NCI-H2196 treated with DMSO at 0.1 percent for 48 hours (cell line): ENCODE data around the gene FHIT.

Experiments used
- DNase-seq: peaks from one replicate; lab custom pipeline; 2025; ENCODE audit not compliant: unreplicated experiment; lab: John Stamatoyannopoulos, UW

FHIT gene

DNA sequence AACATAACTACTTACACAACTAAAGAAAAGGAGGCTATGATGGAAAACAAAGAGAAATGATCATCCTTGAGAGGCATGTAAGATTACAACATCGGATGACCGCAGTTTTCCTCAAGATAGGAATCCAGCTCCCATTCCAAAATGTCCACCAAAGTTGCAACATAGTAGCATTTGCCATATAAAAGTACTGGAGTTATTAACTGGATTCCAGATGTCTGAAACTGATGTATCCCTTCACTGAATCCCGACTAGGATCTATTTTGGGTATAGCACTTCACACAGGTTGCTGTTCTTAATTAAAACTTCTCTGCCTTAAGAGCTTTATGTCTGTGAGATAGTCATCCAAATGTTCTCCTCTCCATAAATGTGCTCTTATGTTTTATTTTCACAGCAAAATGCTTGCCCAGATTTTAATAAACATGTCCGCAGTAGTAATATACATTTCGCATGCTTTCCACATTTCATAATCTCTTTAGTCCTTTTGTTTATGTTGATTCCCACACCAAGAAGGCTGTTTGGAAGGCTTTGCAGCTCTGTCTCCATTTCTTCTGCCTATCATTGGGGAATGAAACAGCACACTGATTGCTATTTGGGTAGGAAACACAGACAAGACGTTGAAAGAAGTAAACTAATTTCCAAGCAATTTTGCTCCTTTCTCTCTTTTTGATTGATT lies 1484.9 kb downstream of the FHIT start:
- no peak for DNase-seq

DNA sequence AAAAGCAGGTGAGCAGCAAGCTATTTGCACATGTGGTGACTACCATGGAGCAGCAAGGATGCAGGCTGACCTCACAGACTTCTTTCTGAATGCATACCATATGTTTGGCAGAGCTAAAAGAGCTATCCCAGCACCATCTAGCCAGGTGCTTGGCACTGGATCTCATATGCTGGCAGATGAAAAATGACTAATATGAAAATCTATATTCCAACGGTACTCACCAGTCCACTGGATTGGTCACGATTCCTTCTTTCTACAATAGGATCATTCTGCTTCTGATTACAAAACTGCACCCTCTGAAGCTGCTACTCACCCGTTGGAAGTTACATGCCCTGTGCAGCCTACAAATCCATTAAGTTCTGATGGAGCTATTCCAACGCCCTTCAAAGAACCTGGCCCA lies 1487.1 kb downstream of the FHIT start:
- DNase-seq: no peak

DNA sequence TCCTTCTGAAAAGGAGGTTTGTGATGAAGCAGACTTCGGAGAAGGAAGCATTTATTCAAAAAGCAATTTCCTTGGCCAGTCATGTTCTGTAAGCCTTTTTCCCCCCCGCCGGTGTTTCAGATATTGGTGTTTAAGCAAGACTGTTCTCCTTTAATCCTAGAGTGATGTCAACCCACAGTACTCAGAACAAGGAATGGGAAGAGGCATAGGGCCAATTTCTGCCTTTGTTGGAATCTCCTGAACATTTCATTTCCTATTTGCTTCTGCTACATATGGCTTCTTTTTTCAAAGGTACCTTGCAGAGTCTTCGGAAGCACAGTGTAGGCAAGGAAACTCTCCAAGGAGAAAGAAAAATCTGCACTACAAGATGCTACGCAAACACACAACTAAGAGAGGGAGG lies 1488.3 kb downstream of the FHIT start:
- DNase-seq: no peak

DNA sequence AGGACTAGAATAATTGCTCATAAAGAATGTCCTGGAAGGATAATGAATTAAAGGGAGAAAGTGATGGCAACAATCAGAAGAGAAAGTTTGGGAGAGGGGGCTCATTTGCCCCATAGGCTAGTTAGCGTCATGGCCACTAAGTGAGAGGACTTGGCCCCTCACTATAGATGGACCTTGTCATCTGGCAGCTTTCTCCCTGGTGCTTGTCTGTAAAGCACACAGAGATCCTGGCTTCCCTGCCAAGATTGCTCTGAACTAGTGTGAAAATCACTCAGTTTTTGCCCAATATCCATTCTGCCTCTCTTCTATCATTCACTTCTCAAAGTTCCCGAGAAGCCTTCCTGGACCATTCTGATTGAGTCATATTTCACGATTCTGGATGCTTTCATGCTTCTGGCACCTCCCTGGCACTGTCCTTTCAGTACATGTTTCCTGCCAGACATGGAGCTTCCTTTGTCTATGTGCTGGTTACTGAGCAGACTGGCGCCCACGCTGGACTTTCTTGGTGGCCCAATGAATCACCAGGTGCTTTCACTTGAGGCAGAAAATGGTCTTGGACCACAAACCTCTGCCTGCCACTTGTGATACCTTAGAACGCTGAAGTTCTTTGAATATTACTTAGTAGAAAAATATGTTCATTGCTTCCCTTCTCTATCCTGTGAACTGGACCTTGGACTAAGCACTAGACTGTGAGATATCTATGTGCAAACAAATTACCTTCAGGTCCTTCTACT lies 1491.8 kb downstream of the FHIT start:
- no peak for DNase-seq

DNA sequence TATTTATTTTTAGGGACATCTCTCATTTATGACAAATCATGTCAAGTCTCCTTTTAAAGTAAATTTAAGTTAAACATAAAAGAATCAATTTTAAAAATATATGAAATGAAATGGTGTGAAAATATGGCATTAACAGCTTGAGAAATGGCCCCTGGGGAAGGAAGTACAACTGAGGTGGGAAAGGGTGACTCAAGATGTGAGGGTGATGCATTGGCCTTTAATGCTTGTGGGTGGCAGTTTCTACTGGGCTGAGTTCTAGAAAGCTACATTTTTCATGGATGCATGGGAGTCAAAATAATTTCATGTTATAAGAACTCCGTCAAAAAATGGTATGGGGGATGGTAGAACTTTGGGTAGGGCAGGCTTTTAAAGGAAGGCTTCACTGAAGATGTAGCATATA lies 1492.6 kb downstream of the FHIT start:
- DNase-seq: no peak

DNA sequence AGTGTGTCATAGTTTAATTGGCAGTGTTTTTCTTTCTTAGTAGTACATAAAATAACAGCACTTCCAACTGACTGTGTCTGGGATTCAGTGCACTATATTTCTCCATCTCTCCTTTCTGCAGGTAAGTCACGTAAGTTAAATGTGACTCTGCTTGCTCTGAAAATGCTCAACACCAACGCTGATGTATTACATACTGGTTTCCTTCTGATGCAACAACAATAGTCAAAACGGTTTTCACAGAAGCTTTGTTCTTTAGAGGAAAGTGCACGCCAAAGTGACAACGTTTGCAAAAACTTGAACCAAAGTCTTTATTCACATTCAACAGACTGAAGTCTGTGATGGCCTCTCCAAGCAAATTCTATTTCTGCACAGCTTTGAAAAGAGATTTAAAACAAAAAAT lies 1494.3 kb downstream of the FHIT start:
- no peak for DNase-seq

DNA sequence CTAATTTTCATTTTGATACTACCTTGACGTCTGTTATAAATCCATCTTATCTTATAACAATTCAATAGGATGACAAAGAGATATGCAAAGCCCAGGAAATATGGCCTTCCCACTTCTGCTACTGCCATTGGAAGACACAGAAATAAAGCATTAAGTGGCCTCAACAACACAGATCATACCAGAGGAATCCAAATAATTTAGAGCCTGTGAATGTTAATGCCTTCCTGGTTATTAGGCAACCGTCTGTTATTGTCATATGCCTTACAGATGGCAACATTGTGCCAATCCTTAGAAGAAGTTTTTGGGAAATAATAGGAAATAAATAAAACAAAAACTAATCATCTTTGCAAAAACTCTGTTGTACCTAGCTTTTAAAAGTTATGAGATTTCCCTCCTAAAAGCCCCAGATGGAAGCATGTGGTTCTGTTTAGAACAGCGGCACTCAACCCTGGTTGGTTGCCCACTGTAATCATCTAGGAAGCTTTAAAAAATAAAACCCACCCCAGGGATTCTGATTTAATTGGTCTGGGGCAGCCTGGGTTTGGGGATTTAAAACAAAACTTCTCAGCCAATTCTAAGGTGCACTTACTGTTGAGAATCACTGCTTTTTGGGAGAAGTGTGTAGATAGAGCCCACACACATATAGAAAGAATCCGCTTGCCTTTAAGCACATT lies 1496.7 kb downstream of the FHIT start:
- DNase-seq: no peak

DNA sequence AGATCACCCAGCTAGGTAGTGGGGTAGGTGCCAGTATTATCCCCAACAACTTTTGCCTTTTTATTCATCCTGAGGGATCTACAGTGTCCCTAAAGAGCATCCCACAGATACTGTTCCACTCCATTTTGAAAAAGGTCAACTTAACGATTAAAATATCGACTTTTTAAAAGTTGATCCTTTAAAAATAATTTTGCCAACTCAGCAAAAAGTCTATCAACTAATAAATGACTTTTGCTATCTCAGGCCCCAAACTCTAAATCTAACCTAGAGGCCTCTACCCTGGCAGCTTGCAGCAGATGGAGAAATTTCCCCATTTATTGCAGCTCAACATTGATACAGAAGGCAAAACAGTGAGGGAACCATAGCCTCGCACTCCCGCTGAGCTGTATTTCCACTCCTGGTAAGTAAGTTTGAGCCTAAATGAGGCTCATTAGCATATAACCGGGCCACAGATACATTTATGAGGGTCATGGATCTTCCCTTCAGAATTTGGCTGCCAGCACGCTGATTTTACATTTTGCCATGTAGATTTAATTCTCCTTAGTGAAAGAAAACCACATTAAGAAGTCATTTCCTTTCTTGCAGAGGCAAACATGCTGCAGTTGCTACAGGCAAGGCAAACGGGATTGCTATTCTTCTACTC lies 1497.3 kb downstream of the FHIT start:
- no peak for DNase-seq

DNA sequence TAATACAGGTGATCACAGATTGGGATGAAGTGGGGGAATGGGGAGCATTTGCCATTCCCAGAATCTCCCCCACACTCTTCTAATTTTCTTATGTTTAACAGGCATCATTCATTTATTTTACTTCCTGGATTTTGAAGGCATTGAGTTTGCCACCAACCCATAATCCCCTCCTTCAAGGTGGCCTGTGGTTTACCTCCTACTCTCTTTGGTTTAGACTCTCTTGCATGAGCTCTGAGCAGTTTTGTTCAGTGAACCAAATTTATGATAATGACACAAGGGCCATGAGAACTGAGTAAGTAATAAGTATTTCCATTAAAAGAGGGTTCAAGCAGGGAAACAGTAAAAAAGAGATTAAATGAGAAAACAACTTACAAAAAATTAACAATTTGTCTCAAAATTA lies 1498.3 kb downstream of the FHIT start:
- no peak for DNase-seq

DNA sequence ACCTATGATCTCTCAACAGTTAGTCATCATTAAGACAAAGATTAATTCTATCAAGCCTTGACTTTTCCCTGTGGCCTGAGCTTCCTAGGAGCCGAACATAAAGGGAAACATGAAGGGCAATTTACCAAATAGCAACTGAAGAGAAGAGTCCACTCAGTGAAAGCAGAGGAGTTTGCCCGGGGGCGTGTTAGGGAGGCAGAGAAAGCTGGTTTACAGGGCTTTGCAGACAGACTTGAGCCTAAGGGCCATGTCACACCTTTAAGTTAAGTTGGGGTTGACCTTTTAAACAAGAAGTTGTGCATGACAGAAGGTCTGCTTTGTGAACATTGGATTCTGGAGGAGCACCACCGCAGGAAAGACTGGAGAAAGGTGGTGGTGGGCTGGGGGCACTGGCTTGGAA lies 1499.6 kb downstream of the FHIT start:
- no peak for DNase-seq

DNA sequence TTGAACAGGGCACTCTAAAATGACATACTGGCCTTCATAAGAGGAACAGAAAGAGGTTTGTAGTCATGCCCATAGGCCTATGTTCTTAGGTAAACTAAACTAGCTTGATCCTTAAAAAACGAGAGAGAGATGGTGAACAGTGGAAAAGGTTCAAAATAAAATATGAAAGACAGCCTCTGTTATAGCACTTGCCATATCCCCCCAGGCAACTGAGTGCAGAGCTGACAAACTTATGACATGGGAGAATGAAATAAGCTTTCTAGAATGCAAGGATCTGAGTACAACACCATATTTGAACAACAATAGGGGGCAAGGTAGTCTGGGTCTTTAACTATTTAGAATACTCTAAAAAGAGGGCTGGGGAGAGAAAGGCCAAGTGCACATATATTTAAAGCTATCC lies 1500.9 kb downstream of the FHIT start:
- no peak for DNase-seq

DNA sequence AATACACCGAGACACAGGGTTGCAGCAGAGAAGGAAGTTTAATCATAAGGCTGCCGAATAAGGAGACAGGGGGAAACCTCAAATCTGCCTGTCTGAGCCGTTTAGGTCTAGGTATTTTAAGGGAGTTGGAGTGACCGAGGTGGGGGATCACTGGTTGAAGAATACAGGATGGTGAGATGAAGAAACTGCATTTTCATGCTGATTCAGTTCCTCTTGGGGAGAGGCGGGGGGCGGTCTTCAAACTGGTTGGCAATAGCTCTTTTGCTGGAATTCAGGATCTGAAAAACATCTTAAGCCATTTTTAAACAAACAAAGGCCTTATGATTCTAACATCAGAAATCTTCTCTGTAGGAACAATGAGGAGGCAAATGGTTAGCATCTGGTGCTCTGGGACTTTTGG lies 1502.0 kb downstream of the FHIT start:
- DNase-seq: no peak

DNA sequence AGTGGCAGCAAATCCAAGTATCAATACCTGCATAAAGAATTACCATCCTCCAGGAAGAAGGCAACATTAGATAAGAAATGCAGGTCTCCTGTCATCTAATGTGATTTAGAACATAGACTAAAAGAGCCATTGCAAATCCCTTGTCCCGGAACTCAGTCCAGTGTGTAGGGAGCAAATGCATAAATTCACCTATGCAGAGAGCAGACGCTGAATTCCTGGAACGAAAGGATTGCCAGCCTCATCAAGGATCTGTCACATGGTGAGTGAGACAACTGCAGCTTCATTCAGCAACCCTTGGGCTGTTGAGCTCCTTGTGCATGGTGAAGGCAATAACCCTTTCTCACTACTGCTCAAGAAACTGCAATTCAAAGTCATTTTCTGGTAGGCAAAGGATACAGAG lies 1504.7 kb downstream of the FHIT start:
- no peak for DNase-seq

DNA sequence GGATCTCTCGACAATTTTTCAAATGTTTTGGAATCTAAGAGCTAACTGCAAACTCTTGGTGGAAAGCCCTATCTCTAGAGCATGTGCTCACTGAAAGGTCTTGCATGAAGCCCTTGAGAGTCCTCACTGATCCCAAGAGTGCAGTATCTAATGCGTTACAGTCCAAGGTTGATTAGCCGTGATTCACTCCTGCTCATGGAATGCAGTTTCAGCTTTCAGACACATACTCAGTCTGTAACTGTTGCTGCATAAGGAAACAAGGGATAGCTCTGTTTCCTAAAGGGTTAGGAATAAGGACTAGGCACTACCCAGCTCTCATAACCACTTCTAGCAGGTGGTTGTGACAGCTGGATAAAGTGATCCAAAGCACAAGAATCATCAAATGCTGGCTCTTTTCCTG lies 1514.0 kb downstream of the FHIT start:
- DNase-seq: no peak

DNA sequence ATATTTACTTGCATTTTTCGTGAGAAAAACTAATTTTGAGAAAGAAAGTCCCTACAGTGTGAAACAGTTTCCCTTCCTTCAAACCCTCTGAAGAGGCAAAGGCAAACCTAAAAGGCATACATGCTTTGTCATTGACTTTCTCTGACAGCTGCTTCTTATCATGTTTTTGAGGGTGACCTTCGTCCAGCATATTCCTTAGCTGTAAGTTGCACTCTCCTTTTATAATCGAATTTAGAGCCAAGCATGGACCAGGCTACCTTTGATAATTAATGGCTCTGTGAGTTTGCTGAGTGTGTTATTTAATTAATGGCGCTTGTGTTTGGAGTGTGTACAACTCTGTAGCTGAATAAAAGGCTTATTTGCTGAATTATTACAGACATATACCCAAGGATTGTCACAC lies 1517.2 kb downstream of the FHIT start:
- no peak for DNase-seq

DNA sequence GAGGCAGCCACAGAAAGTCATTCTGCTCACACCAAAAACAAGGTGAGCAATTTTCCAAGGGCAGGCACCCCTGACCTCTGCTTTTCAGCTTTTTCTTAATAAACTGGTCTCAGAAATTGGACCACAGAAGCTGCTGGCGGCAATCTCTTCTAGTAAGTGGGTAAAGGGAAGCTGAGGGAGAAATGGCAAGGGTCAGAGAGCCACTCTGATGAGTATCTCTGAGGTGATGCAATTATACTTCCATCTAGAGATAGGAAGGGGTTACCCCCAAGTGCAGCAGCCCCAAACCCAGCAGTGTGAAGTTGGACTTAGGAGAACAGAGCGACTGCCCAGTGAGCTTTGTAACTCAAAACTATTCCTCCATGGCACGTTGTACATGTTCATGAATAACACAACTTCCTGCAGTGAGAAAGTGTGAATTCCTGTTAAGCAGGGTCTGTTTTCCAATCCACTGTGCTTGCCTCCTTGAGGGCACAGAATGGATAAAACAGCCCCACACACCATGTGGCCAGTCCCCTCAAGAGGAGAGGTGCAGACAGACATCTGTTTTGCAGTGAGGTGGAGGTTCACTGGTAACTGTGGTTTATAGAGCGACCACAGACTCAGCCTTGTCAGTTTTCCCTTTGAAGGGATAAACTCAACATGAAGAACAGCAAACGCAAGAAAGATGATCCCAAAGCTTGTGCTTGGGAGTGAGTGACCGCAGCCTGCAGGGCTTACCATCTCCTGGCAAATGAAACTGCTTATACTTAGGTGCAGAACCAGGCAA lies 1518.0 kb downstream of the FHIT start:
- no peak for DNase-seq

DNA sequence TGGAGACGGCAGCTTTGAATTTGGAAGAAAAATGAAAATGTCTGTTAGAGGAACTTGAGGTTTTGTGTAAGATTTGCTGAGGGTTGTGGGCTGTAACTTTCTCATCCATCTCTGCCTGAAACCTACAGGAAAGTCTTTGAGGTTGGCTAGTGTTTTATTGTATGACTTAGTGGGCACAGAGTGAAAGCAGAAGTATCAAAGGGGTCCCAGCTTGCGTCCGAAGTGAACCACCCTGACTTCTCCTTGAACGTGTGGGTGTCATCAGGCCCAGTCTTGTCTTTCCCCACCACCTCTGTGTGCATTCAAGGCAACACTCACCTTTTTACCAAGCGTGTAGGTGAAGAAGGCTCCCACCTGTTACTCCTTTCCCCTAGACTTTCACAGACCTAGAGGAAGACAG lies 1519.3 kb downstream of the FHIT start:
- no peak for DNase-seq

DNA sequence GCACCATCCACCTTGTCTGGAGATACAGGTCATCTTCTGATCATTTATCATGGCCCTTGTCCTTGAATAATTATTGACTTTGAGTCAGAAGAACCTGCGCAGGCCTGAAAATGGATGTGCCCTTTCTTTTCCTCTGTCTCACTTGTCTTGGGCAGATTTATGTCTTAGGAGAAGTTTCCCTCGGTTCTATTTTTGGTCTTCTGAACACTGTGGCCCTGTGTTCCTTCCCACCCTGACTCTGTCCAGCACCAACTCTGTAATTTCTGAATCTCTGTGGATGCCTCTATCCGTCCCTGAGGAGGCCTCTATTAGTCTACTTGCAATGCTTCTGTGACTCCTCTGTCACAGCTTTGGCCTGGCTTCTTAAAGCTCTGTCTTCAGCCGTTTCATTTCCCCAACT lies 1520.7 kb downstream of the FHIT start:
- no peak for DNase-seq

DNA sequence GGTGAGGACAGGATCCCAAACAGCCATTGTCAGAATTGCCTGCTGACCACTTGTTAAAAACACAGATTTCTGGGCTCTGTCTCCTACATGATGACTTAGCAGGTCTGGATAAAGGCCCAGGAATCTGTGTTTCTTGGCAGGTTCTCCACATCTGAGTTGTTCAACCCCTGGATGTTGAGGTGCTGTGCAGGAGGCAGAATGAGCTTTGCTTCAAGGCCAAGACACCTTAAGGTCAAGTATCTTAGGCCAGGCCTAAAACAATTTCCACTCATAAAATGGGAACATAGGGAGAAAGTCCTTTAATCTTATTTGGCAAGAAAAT lies 1522.7 kb downstream of the FHIT start:
- DNase-seq: no peak

DNA sequence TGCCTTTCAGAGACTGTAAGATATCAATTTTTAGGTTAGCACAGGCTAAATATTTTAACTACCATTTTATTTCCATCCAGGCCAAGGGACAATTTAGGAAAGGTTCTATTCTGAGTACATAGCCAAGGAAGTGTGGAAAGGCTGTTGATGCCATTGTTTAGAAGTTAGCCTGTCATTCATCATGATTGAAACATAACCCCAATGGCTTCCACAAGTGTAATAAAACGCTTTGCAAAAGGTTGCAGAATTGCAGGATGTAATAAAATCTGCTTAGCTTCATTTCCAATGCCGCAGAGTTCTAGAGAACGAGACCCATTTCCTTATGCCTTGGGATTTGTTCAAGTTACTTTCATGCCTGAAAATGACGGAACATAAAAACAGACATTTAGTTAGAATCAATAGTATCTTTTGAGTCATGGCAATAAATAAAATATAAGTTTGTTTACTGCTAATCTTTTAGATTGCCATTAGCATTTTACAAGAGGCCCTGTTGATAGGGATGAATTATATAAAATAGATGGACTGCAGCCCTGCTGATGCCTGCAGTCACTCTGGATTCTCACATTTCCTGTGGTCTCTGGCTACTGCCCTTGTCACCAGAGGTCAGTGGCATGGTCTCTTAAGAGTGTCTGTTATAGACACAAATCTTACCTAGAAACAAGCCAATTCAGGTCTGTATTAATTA lies 1523.2 kb downstream of the FHIT start:
- DNase-seq: no peak

DNA sequence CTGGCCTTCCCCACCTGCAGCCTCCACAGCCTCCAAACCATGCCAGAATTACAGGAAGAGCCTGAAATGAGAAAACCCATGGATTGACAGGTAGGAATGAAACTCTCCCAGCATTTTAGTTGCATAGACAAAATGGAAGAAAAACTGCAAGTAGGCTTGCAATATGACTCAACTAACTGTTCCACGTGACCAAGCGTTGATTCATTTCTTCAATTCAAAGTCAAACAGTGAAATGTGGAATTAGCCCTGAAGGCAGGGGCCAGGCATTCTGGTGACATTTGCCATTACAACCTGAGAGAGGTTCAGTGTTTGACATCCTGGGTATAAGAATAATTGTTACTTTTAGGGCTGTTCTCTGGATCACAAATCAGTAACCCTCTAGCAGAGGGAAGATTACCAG lies 1525.0 kb downstream of the FHIT start:
- no peak for DNase-seq
